Measurements from ENCODE around the gene YDJC. TPM values are rescaled to one million over a fixed set of nuclear protein-coding genes. Genes with fewer than 3 reads are reported as not detected.

Gene YDJC
- total RNA-seq, 1 donor: 14.6 TPM

DNA sequence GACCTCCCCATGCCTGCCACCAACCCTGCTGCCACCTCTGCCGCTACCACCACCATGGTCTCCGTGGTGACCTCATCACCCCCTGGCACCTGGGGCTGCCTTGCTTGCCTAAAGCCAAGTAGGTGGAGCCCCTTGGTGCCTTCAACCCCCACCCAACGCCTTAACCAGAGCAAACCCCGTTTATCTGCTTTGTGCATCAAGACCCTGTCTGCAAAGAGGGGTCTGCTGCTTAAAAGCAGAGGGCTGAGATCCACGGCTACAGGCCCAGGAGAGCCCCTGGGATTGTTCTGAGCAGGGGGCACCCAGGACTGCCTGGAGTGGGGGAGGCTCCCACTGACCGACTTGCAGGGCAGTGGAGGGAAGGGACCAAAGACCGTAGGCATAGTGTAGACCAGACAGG is 31.1 kb upstream of the YDJC start:
- DNase-seq (ENCODE audit: low read depth): no peak

DNA sequence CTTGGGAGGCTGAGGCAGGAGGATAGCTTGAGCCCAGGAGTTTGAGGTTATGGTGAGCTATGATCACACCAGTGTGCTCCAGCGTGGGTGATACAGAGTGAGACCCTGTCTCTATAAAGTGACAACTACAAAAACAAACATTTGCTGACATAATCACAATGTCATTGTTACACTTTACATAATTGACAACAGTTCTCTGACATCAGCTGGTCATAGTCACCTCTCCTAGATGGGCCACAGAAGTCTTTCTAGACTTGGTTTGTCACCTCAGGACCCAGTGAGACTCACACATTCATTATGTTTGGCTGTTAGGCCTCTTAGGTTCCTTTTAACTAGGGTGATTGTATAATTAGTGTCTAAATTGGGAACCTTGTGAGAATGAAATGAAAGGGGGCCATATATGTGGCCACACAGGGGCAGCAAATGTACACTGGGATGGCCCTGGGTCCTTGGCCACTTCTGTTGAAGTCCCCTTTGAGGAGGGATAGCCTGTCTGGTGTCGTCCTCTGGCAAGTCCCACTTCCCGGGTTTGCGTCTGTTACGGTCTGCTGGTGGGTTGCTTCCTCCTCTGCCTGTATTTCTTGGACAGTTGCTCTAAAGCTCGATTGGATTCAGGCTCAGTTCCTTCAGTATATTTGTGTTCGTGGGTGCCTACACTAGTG is 30.2 kb upstream of the YDJC start:
- TF ChIP-seq, protein P1, sequence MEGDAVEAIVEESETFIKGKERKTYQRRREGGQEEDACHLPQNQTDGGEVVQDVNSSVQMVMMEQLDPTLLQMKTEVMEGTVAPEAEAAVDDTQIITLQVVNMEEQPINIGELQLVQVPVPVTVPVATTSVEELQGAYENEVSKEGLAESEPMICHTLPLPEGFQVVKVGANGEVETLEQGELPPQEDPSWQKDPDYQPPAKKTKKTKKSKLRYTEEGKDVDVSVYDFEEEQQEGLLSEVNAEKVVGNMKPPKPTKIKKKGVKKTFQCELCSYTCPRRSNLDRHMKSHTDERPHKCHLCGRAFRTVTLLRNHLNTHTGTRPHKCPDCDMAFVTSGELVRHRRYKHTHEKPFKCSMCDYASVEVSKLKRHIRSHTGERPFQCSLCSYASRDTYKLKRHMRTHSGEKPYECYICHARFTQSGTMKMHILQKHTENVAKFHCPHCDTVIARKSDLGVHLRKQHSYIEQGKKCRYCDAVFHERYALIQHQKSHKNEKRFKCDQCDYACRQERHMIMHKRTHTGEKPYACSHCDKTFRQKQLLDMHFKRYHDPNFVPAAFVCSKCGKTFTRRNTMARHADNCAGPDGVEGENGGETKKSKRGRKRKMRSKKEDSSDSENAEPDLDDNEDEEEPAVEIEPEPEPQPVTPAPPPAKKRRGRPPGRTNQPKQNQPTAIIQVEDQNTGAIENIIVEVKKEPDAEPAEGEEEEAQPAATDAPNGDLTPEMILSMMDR (IDR thresholded peaks at IDR 0.05; ENCODE audit: insufficient read depth, low read length): no peak
- no peak for DNase-seq (ENCODE audit: low read depth)
- H3K4me3 ChIP-seq (ENCODE audit: low read depth, low read length): no peak overlapping the region

More for the DNA sequence above, 31.1 kb upstream of the YDJC start:
- no peak overlapping the region for H3K4me3 ChIP-seq (ENCODE audit: low read depth, low read length)
- TF ChIP-seq, protein P1 (IDR thresholded peaks at IDR 0.05; ENCODE audit: insufficient read depth, low read length): no peak

- no peak for DNase-seq (ENCODE audit: low read depth)
These were observed 27.7 kb upstream of the YDJC start for GRCh38 chr22:21657360-21658032.

GRCh38 chr22:21657020-21657359 is 27.2 kb upstream of the YDJC start:
- TF ChIP-seq, protein P1 (IDR thresholded peaks at IDR 0.05; ENCODE audit: insufficient read depth, low read length): no peak
- peak overlapping the region; percentile 54 for H3K4me3 ChIP-seq (ENCODE audit: low read depth, low read length)
- no peak for DNase-seq (ENCODE audit: low read depth)

More at GRCh38 chr22:21657360-21658032, 27.7 kb upstream of the YDJC start:
- H3K4me3 ChIP-seq (ENCODE audit: low read depth, low read length): peak overlapping the region; percentile 54
- TF ChIP-seq, protein P1 (IDR thresholded peaks at IDR 0.05; ENCODE audit: insufficient read depth, low read length): peak; percentile 7

GRCh38 chr22:21652547-21653545 is 23.0 kb upstream of the YDJC start:
- H3K4me3 ChIP-seq (ENCODE audit: low read depth, low read length): peak overlapping the region; percentile 85
- TF ChIP-seq, protein P1 (IDR thresholded peaks at IDR 0.05; ENCODE audit: insufficient read depth, low read length): no peak
- DNase-seq (ENCODE audit: low read depth): no peak

- H3K4me3 ChIP-seq (ENCODE audit: low read depth, low read length): peak overlapping the region; percentile 85
- peak; percentile 84 for DNase-seq (ENCODE audit: low read depth)
- TF ChIP-seq, protein P1 (IDR thresholded peaks at IDR 0.05; ENCODE audit: insufficient read depth, low read length): no peak
These were observed 22.3 kb upstream of the YDJC start for GRCh38 chr22:21652010-21652546.

Measured in fibroblast of the aortic adventitia (primary cell).